Measurements from ENCODE around the gene IRAK2. TPM values are rescaled to one million over a fixed set of nuclear protein-coding genes. Genes with fewer than 3 reads are reported as not detected.

Gene IRAK2
- total RNA-seq, 1 experiment from 2014 or later, result 2.2 TPM

DNA sequence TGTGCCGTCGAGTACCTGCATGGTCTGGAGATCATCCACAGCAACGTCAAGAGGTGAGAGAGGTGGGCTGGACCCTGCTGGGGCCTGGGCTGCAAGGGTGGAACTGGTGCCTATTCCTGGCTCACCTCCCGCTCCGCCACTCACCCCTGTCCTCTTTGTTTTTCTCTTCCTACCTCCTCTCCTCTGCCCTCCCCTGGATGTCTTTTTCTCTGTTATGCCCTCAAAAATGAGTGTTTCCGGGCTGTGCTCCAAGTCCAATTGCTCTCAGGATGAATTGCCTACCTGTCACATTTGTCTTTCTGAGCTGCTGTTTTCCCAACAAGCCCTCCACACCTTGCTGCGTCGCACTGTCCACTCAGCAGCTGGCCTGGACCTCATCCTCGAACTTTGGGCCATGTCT is 55.0 kb downstream of the IRAK2 start:
- no peak for DNase-seq (ENCODE audit: extremely low read depth, low read depth)

DNA sequence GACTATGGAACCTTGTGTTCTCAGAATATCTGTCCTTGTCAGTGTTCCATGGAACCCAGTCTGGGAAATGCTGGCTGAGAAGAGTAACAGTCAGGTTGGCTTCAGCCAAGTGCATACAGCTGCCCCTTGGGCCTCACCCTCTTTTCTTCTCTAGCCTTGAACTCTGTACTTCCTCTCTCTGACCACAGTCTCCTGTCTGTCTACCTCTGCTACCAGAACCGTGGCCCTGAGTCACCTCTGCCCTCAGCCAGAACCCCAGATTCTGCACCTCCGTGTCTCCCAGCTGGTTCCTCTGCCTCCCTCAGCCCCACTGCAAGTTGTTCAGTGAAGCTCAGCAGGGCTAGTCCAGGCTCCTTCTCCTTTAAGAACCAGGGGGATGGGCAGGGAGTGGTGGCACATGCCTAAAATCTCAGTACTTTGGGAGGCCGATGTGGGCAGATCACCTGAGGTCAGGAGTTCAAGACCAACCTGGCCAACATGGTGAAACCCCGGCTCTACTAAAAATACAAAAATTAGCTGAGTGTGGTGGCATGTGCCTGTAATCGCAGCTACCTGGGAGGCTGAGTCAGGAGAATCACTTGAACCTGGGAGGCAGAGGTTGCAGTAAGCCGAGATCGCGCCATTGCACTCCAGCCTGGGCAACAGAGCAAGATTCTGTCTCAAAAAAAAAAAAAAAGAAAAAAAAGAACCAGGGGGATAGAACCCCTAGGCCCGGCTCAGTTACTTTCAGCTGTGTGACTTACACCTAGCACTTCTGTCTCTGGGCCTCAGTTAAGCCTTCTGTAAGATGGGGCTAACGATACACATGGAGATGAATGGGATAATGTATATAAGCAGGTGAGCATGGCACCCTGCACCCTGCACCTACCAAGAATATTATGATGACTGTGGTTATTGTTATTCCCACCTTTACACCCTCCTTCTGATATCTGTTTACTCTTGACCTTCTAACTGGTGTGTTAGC is 59.2 kb downstream of the IRAK2 start:
- no peak for DNase-seq (ENCODE audit: extremely low read depth, low read depth)

DNA sequence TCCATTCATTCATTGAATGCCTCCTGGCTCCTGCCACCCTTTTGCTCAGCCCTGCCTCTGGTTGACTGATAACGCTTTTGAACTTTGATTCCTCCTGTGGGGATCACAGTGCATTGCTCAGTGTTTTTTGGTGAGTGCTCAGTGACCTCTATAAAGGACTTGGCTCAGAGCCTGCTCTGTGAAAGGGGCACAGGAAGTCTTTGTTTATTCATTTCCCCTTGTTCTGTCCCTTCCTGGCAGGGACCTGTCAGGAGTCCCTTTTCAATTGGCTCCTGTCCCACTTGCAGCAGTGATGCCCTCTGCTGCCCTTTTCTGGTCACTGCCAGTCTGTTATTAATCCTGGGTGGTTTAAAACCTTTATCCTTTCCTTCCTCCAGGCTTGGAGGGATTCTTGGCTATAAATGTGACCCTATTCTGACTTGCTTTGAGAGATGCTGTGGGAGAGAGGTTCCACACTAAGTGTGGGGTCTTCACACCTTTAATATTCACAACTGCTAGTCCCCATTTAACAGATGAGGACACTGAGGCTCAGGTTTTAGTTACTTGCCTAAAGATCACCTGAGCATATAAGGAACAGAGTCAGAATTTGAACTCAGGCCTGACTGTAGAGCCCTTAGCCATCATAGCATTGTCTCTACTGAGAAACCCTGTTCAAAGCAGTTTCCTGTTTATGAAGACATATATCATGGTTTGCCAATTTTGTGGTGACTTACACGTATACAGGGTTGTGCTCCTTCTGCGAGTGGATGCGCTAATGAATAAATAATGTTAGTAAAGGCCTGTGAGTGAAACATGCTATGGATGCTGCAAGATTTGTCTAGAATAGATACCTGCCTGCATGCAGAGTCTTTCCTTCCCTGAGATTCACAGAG is 60.3 kb downstream of the IRAK2 start:
- DNase-seq (ENCODE audit: extremely low read depth, low read depth), result peak; percentile 58

DNA sequence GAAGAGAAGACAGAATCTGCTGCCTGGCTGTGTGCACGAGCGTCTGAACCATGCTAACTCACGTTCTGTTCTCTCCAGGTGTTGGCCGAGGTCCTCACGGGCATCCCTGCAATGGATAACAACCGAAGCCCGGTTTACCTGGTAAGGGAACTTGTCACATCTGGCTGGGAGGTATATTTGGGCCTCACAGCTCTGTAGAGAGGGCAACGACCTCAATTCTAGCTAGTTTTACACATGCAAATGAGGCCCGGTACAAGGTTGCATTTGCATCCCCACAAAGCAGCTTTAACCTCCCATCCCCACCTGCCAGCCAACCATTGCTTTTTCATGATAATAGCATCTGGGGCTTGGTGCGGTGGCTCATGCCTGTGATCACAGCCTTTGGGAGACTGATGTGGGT is 61.6 kb downstream of the IRAK2 start:
- DNase-seq (ENCODE audit: extremely low read depth, low read depth), result no peak

DNA sequence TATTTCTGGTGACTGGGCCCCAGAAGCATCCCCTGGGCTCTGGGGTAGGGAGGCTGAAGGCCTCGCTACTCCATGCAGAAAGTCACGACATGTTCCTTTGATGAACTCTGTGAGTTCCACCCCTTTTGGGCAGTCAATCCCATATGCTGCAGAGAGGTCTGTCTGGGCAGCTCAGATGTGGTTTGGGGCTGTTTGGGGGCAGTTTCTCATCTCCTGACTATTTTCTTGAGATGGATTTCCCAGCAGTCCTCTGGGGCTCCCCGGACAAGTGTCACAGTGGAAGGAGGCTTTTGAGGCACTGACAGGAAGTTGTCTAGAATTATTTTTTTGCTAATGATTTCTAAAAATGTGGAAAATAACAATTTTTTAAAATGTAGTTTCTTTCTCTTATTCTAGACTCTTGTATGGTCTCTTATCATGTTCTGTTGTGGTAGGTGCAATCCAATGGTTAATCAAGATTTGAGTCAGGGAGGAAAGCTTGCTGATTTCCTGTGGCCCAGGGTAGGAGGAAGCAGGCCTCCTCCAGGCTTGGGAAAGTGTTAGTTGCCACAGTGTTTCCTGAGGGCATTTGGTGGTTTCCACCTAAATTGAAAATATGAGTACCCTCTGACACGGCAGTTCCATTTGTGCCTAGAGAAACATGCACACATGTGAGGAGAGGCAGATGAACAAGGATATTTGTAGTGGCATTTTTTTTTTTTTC is 63.7 kb downstream of the IRAK2 start:
- DNase-seq (ENCODE audit: extremely low read depth, low read depth), result no peak

DNA sequence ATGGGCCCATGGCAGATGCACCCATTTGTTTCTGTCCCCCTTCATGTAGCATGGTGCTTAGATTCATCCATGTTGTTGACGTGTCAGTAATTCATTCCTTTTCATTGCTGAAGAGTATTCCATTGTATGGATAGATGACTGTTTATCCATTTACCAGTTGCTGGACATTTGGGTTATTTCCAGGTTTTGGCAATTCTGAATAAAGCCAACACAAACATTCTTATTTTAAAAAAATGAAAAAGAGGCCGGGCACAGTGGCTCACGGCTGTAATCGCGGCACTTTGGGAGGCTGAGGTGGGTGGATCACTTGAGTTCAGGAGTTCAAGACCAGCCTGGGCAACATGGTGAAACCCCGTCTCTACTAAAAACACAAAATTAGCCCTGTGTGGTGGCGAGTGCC is 64.9 kb downstream of the IRAK2 start:
- DNase-seq (ENCODE audit: extremely low read depth, low read depth), result no peak

DNA sequence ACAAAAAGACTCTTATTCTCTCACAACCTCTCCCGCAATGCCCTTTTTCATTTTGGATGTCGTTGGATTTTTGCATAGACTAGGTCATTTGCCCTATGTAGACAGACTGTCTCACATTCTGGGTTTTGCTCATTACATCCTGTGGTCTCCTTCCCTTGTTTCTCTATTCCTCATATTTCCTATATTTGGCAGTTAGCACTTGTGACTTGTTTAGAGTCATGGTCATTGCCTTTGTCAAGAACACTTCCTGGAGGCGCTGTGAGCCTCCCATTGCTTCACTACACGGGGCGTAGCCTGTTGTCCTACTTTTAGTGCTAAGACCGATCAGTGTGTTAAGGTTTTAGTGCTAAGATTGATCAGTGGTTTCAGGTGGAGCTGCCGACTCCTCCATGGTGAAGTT is 67.4 kb downstream of the IRAK2 start:
- DNase-seq (ENCODE audit: extremely low read depth, low read depth), result no peak

DNA sequence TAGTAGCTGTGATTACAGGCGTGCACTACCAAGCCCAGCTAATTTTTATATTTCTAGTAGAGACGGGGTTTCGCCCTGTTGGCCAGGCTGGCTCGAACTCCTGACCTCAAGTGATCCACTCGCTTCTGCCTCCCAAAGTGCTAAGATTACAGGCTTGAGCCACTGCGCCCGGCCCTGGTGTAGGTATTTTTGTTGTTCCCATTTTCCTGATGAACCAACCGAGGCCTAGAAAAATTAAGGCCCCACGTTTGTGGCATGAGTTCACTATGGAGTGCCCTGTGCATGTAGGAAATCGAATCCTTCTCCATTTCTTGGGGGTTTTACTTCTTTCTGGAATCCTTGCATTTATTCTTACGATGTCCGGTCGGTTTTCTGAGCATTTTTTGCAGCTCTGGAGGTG is 69.3 kb downstream of the IRAK2 start:
- DNase-seq (ENCODE audit: extremely low read depth, low read depth), result no peak

DNA sequence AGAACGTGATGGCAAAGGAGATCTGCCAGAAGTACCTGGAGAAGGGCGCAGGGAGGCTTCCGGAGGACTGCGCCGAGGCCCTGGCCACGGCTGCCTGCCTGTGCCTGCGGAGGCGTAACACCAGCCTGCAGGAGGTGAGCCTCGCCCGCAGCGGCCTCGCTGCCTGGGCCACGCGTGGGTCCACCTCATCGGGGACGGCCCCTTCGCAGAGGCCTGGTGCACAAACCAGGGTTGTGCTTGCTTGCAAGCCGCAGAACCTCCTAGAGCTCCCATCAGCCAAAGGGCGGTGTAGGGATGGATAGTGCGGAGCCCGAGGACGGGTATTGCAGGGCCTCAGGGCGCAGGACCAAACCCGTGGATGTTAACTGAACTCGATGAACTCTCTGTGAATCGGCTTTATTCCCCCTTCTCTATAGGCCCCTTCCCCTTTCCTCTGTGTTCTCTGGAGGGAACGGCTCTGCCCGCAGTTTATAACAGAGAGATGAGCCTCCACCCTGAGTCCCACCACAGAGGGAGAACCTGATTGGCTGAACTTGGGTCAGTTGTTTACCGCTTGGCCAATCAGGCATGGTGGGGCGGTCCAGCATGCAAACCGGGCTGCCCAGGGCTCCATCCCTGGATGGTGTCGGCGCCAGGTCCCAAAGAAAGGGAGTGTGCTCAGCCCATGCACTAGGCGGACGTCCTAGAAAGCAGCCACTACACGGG is 70.0 kb downstream of the IRAK2 start:
- DNase-seq (ENCODE audit: extremely low read depth, low read depth), result no peak

DNA sequence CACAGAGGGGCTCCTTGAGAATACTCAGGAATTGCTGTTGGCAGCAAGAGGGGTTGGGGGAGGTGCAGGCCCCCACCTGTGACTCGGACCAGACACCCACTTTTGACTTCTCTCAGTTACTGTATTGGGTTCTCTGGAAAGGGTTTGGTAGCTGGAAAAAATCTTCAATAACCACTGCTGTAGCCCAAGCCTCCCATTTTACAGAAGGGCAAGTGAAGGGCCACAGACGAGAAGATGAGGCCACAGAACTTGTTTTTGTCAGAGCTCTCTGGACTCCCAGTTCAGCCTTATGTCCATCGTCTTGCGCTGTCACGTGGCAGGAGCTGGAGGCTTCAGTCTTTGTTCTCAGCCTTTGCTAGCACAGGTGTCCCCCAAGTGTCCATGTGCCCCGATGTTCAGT is 70.8 kb downstream of the IRAK2 start:
- DNase-seq (ENCODE audit: extremely low read depth, low read depth), result no peak

DNA sequence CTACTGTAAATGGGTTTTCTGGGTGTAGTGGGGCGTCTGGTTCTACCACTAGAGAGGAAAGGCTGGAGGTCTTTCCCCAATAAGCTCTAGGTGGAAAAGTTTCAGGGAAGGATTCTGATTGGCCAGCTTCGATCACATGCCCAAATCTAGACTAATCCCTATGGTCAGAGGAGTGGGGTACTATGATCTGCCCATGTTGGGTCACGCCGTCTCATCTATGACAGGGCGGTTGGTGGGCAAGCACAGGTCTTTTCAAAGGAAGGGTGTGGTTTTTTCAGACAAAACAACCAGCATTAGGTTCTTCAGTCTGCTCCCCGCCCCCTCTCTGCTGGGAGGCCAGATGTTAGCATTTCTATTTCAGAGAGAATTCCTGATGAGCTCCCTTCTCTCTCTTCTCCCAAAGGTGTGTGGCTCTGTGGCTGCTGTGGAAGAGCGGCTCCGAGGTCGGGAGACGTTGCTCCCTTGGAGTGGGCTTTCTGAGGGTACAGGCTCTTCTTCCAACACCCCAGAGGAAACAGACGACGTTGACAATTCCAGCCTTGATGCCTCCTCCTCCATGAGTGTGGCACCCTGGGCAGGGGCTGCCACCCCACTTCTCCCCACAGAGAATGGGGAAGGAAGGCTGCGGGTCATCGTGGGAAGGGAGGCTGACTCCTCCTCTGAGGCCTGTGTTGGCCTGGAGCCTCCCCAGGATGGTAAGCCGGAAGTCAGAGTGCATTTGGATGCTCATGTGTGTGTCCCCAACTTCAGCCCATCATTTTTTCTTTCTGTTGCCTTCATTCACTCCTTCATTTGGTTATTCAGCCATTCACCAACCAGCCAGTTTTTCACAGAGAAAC is 73.8 kb downstream of the IRAK2 start:
- no peak for DNase-seq (ENCODE audit: extremely low read depth, low read depth)

DNA sequence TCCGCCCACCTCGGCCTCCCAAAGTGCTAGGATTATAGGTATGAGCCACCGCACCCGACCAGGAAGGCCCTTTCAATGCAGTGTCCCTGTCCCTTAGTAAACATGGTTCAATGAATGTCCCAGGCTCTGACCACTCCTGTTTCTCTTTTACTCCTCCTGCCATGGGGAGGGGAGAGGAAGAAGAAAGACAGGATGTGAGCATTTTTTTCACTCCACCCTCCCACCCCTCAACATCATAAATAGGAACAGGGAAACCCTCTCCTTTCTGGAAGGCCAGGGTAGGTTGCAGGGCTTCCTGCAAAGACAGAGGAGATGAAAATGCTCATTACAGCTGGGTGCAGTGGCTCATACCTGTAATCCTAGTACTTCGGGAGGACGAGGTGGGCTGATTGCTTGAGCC is 76.1 kb downstream of the IRAK2 start:
- DNase-seq (ENCODE audit: extremely low read depth, low read depth), result no peak

DNA sequence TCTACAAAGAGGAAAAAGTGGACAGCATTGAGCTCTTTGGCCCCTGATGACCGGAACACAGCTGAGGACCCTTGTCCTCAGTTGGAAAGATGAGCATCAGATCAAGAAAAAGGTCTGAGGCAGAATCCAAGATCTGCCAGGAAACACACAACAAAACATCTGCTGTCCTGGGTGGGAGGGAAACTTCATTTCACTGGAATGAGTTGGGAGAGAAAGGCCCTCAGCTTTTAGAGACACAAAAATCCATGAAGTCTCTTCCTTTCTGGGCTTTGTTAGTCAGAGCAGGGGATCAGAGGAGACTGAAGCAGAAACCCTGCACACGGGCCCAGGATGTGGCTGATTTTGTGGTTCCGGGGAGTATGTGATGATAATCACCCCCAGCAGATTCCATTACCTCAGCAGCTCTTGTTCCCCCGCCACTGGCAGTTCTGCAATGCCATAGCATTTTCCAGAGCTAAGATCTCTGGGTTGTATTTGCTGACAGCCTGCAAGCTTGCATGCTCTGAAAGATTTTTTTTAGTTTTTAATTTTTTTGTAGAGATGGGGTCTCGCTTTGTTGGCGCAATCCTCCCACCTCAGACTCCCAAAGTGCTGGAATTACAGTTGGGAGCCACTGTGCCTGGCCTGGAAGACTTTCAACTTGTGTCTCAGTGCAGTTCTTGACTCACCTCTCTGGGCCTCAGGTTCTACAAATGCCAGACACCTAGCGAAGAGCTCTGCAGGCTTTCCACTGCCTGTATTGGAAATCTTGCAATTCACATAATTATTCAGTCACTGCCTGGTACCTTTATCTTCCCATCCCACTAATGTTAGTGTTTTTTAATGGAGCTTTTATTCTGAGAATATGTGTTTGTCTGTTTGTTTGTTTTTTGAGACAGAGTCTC is 77.7 kb downstream of the IRAK2 start:
- no peak for DNase-seq (ENCODE audit: extremely low read depth, low read depth)

DNA sequence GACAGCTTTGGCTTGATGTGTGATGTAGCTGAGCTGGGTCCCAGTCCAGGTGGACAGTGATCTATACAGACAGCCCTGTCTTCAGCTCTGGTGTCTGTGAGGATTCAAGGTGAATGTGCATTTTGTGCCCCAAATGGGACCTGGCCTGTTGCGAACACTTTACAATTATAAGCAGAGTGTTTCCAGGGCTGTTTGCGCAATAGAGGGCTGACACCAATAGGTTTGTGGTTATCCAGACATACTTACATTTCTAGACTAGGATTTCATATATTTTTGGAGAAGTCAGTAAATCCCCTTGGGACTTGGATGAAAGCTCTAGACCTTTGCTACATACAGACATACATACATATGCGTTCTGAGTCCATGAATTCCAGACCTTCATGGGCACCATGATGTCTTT is 79.3 kb downstream of the IRAK2 start:
- DNase-seq (ENCODE audit: extremely low read depth, low read depth), result no peak

DNA sequence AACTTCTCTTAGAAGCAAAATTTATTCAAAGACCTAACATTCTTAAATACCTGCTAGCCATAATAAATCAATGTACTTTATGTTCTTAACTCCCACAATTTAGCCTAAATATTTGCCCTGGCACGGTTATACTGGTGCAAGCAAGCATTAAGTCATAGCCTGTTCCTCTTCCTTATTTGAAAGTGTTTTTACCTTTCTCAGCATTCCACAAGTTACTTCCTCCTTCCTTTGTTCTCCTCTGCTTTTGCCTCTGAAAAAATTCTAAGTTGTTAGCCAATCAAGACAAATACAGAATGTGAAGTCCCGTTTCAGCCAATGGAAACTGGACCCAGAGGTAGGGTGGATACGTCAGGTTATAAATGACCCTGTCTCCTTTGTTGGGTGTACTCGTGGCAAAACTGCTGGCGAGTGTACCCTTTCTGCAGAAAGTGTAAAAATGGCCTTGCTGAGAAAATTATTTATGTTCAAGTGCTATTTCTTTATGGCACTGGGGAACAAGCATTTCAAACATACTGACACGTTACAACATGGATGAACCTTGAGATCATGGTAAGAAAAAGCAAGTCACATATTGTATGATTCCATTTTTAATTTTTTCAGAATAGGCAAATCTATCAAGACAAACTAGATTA is 80.5 kb downstream of the IRAK2 start:
- no peak for DNase-seq (ENCODE audit: extremely low read depth, low read depth)

DNA sequence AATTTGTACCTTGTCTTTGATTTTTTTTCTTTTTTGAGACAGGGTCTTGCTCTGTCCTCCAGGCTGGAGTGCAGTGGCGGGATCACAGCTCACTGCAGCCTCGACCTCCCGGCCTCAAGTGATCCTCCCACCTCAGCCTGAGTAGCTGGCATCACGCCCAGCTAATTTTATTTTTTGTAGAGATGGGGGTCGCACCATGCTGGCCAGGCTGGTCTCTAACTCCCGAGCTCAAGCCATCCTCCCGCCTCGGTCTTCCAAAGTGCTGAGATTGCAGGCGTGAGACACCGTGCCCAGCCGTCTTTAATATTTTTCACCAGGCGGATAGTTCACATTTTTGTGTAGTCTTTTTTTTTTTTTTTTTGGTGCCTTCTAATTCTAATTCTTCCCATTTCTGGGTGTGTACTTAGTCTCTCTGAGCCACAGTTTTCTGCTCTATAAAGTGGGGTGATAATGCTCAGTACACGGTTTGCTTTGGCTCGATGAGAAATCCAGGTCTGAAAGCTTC is 83.0 kb downstream of the IRAK2 start:
- no peak for DNase-seq (ENCODE audit: extremely low read depth, low read depth)

DNA sequence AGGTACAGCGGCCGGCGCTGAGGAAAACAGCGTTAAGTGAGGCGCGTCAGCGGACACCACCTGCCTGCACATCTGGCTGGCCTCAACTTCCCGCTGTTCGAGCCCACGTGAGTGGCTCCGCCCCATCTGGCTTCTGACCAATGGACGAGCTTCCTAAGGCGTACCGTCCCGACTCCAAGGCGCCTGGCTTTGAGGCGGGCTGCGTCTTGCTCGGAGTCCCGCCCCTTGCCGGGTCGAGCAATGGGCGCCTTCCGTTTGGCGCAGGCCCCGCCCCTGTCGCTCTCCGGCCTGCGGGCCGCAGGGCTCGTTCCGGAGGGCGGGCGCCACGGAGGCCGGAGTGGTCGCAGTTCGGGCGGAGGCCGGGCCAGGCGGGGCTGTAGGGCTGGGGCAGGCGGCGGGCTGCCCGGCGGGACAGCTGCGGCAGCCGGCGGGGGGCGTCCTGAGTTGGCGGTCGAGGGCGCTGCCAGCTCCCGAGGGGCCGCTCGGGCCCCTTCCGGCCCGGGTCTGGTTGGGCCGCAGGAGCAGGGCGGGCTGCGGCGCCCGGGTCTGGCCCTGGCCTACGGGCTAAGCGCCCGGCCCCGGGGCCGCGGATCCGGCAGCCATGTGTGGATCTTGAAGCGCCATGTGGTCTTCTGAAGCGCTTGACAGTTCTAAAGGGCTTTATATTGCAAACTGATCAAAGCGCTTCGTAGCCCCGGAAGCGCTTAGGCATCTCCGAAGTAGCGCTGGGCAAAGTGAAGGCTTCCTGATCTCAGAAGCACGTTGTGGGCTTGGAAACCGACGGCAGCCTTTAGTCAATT is 83.7 kb downstream of the IRAK2 start, which contains the start of gene TATDN2:
Gene TATDN2, plus strand, starts transcription at position 276 of the 800 bp plus-strand sequence. CDS start 742 bp downstream, outside the sequence.
- peak; percentile 89 for DNase-seq (ENCODE audit: extremely low read depth, low read depth)

Measured in NCI-H460 (cell line).